HL-60 (cell line): ENCODE measurements around the gene CACNG4.

Source experiments
- DNase-seq, 2 experiments: peaks; one replicate each; pipeline ENCODE4 v3.0.0-alpha.2; 2010 to 2020; ENCODE audit warnings: low read depth in 1 of 2, low spot score in 1 of 2
- H3K27ac ChIP-seq: fragments of 250-450 bp; sonication (Bioruptor Pico); replicated peaks from 2 replicates; pipeline ENCODE4 v1.5.1; 2020; ENCODE audit warnings: mild to moderate bottlenecking, moderate library complexity
- H3K27me3 ChIP-seq: fragments of 250-450 bp; sonication (Bioruptor Pico); 2 replicates; pipeline ENCODE4 v1.5.1; 2021; ENCODE audit warnings: mild to moderate bottlenecking, moderate library complexity; ENCODE audit not compliant: insufficient read depth, poor library complexity, severe bottlenecking
- H3K4me3 ChIP-seq: replicated peaks from 2 replicates; pipeline ENCODE4 v1.5.1; 2011; ENCODE audit warnings: mild to moderate bottlenecking, control low read depth, low read length; ENCODE audit not compliant: insufficient read depth
- GABPA ChIP-seq: IDR thresholded peaks from 2 replicates; pipeline ENCODE4 v1.6.1; 2012; ENCODE audit warnings: low read depth
- POLR2AphosphoS5 ChIP-seq: IDR thresholded peaks from 2 replicates; pipeline ENCODE4 v1.6.1; 2012; ENCODE audit warnings: low read depth
- REST ChIP-seq: IDR thresholded peaks from 2 replicates; pipeline ENCODE4 v1.6.1; 2012; ENCODE audit warnings: low read depth; ENCODE audit not compliant: insufficient replicate concordance
- SPI1 ChIP-seq: IDR thresholded peaks from 2 replicates; pipeline ENCODE4 v1.6.1; 2012; ENCODE audit warnings: low read depth, mild to moderate bottlenecking, borderline replicate concordance
- TF ChIP-seq, protein P1 (sequence below): IDR thresholded peaks from one replicate; pipeline ENCODE4 v1.5.1; 2011; ENCODE audit warnings: low read length, control low read depth, inconsistent platforms; ENCODE audit not compliant: insufficient read depth

CACNG4 gene

DNA sequence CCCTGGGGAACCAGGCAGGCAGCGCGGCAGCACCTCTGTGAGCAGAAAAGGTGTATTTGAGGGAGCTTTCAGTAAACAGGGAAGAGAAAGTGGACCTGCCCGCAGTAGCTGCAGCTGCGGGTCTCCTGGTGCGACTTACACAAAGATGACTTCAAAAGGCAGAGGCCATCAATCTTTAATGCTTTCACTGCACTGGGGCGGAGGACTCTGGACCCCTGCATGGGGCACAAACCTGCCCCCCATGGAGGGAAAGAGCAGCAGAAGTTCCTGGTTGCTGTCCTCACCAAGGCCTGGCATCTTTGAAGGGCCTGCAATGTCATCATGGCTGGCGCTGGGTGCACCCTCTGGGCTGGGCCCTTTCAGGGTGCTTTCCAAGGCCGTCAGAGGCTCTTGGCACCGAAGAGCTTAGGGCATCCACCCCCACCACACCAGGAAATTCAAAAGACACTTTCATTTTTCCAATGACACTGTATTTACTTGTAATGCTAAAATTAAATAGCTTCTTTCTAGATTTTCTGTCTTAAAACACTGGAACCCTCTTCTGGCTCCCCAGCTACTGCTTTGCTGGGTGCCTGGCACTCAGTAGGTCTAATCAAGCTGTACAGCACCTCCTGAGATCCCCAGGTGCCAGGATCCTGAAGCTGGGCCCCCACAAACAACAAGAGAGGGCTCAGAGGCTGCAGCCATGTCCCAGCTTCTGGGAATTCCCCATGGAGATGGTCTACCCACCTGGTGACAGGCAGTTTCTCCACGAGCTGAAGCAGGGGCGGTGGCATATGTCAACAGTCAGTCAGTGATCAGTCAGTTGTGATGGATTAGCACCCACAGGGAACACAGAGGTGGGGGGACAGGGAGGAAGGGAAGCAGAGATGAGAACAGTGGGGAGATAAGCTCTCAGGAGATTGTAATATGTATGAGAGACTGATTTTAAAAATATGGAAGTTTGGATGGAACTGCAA lies 77.7 kb downstream of the CACNG4 start:
- Histone ChIP-seq H3K4me3 (no peak overlapping the region), H3K27ac (no peak overlapping the region), H3K27me3 (no peaks in the 10 kb centered on the region)
- TF ChIP-seq GABPA (no peak), SPI1 (no peak), REST (no peak), POLR2AphosphoS5 (no peak)
- TF ChIP-seq, protein P1, sequence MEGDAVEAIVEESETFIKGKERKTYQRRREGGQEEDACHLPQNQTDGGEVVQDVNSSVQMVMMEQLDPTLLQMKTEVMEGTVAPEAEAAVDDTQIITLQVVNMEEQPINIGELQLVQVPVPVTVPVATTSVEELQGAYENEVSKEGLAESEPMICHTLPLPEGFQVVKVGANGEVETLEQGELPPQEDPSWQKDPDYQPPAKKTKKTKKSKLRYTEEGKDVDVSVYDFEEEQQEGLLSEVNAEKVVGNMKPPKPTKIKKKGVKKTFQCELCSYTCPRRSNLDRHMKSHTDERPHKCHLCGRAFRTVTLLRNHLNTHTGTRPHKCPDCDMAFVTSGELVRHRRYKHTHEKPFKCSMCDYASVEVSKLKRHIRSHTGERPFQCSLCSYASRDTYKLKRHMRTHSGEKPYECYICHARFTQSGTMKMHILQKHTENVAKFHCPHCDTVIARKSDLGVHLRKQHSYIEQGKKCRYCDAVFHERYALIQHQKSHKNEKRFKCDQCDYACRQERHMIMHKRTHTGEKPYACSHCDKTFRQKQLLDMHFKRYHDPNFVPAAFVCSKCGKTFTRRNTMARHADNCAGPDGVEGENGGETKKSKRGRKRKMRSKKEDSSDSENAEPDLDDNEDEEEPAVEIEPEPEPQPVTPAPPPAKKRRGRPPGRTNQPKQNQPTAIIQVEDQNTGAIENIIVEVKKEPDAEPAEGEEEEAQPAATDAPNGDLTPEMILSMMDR = no peak
- DNase-seq = no peak

- no peak for TF ChIP-seq GABPA
- TF ChIP-seq, protein P1 = no peak
- TF ChIP-seq REST = no peak
- no peak for TF ChIP-seq POLR2AphosphoS5
- no peak for TF ChIP-seq SPI1
- DNase-seq = no peak
- no peaks in the 10 kb centered on the region for H3K27me3 ChIP-seq
- no peak overlapping the region for H3K4me3 ChIP-seq
- no peak overlapping the region for H3K27ac ChIP-seq
Measured at GRCh38 chr17:67043283-67043682, 78.8 kb downstream of the CACNG4 start.

- Histone ChIP-seq H3K27ac (no peak within 1 kb of the TSS), H3K27me3 (no peaks in the 10 kb centered on the region), H3K4me3 (no peak within 1 kb of the TSS)
- TF ChIP-seq, protein P1 = no peak
- TF ChIP-seq REST (no peak), GABPA (no peak), SPI1 (no peak), POLR2AphosphoS5 (no peak)
- DNase-seq = no peak
Measured at GRCh38 chr17:67044016-67044772, 79.7 kb downstream of the CACNG4 start, which contains the start of gene CACNG1. CACNG1 (plus strand) TSS chr17:67044554; CDS start chr17:67044661, 107 bp downstream.
